Brain microvascular endothelial cell (primary cell): ENCODE data around the gene STN1.

ENCODE experiments used
- DNase-seq: peaks from one replicate; pipeline ENCODE4 v3.0.0-alpha.2; 2020
- H3K27ac ChIP-seq: fragments of 250-450 bp; sonication (Bioruptor Pico); 2 replicates; pipeline ENCODE4 v1.5.1; 2020; ENCODE audit warnings: mild to moderate bottlenecking, moderate library complexity
- H3K27me3 ChIP-seq: fragments of 250-450 bp; sonication (Bioruptor Pico); replicated peaks from 2 replicates; pipeline ENCODE4 v1.5.1; 2020; ENCODE audit warnings: mild to moderate bottlenecking
- H3K36me3 ChIP-seq: fragments of 250-450 bp; sonication (Bioruptor Pico); replicated peaks from 2 replicates; pipeline ENCODE4 v1.5.1; 2020; ENCODE audit warnings: mild to moderate bottlenecking
- H3K4me3 ChIP-seq: 2 replicates; pipeline ENCODE4 v1.5.1; 2011; ENCODE audit warnings: low read depth, mild to moderate bottlenecking, control low read depth, low read length, moderate library complexity
- in situ Hi-C: cut with HindIII; loops from 2 replicates; pipeline ENCODE4 v1.10.0; 2017; ENCODE audit warnings: low sequenced_read_pairs, low pct_ligation_motif_present
- TF ChIP-seq, protein P1 (sequence below): IDR thresholded peaks from 2 replicates; pipeline ENCODE4 v1.5.1; 2011; ENCODE audit warnings: low read depth, mild to moderate bottlenecking, moderate library complexity, low read length, control low read depth, inconsistent platforms; ENCODE audit errors: missing control alignments

STN1 gene

DNA sequence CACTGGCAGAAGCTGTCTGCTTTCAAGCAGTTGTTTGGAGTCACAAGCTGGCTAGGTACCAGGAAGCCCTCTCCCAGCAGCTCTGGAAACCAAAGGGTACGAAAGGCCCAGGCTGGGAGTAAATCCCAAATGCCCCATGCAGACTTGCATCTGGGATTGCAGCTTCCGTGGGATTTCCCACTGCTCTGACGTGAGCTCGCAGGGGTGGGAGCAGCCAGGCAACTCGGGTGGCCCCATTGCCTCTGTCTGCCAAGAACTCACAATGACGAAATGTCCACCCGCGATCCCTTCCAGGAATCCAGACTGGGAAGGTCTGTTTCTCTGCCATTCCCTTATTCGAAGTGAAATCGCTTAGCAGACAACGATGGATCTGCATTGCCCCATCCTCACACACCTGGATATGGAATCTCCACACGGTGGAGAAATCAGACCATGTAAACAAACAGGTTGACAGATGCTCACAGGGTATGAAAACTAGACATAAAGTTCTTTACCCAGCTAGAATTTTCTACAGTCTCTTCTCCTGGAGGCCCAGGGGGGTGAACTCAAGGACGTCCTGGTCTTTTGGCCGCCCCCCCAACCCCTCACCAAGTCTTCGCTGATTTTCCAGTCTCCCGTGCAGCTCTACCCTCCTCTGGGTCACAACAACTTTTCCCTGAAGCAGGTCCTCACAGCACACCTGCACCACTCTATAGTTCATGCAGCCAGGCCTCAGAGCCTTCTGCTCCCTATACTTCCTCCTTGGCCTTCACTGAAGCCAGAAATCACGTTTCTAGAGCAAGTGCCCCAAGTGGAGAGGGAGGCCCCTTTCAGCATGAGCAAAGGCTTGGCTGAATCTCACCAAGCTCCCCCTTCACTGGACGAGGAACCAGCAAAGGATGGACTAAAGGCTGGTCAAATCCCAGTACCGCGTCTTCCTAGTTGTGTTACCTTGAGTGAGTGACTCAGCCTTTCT, 82.6 kb downstream of the STN1 start:
- no peak for DNase-seq
- no peaks in the 10 kb centered on the region for H3K27me3 ChIP-seq
- in situ Hi-C loops = no loop called here
- H3K36me3 ChIP-seq = no peaks in the 10 kb centered on the region
- TF ChIP-seq, protein P1, sequence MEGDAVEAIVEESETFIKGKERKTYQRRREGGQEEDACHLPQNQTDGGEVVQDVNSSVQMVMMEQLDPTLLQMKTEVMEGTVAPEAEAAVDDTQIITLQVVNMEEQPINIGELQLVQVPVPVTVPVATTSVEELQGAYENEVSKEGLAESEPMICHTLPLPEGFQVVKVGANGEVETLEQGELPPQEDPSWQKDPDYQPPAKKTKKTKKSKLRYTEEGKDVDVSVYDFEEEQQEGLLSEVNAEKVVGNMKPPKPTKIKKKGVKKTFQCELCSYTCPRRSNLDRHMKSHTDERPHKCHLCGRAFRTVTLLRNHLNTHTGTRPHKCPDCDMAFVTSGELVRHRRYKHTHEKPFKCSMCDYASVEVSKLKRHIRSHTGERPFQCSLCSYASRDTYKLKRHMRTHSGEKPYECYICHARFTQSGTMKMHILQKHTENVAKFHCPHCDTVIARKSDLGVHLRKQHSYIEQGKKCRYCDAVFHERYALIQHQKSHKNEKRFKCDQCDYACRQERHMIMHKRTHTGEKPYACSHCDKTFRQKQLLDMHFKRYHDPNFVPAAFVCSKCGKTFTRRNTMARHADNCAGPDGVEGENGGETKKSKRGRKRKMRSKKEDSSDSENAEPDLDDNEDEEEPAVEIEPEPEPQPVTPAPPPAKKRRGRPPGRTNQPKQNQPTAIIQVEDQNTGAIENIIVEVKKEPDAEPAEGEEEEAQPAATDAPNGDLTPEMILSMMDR = no peak
- no peak overlapping the region for H3K4me3 ChIP-seq
- no peak overlapping the region for H3K27ac ChIP-seq

DNA sequence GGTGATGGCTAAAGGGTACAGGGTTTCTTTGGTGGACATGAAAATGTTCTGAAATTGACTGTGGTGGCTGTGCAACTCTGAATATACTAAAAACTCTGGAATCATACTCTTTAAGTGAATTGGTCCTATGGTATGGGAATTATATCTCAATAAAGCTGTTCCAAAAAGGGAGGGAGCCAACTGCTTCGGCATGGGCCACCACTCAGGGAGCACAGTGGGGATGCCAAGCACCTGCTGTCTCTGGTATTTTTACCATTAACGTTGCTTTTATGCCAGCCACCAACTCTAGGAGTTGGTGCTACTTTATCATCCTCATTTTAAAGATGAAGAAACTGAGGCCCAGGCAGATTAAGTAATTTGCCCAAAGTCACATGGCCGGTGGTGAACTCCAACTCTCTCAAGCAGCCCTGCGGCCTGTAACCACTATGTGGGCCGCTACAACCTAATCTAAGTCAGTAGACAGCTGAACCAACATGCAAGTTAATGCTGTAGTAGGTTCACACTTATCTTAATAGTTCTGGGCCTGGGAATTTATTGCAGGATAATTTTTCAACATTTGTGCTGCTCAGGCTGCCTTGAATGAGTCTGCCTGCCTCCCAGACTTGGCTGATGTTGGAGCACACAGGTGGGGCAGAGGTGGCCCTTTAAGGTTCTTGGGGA, 83.4 kb downstream of the STN1 start:
- DNase-seq = no peak
- TF ChIP-seq, protein P1 = no peak
- no peak overlapping the region for H3K27ac ChIP-seq
- no peak overlapping the region for H3K4me3 ChIP-seq
- in situ Hi-C loops = no loop called here
- H3K36me3 ChIP-seq = no peaks in the 10 kb centered on the region
- no peaks in the 10 kb centered on the region for H3K27me3 ChIP-seq

DNA sequence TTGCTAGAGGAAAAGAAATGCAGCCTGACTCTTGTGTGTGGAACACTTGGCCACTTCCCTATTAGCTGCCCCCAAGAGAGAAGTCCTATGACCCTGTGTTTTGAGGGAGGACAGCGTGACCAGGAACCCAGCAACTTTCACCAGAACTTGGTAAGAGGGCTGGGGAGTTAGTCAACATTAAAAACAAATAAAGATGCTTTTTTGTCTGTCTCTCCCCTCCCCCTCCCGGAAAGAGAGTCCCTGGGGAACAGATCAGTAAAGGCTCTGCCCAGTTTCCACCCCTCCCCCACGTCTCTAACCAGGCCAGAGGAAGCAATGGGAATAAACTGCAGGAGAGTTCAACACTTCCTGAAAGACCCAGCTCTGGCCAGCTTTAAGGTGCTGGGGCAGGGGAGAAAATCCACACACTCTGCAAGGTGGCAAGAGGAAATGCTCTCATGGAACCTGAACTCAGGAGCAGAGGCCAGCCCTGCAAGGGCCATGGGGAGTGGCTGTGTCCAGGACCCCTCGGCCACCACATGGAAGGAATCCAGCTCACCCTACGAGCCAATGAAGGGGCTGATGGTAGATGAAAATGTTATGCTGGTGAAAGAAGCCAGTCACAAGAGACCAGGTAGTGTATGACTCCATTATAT, 84.1 kb downstream of the STN1 start:
- no peak overlapping the region for H3K4me3 ChIP-seq
- H3K27me3 ChIP-seq = no peaks in the 10 kb centered on the region
- H3K27ac ChIP-seq = no peak overlapping the region
- DNase-seq = no peak
- no peaks in the 10 kb centered on the region for H3K36me3 ChIP-seq
- TF ChIP-seq, protein P1 = no peak
- in situ Hi-C loops = no loop called here

DNA sequence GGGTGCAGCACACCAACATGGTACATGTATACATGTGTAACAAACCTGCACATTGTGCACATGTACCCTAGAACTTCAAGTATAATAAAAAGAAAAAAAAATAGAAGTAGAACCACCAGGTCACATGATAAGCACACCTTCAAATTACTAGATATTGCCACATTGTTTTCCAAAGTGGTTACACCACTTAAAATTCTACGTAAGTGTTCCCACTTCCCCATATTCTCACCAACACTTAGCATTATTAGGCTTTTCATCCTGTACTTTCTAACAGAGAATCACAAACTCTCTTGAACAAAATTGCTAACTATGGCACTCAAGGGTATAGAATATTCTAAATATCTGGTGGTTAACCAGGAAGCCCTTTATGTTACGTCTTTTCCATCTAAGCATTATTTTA, 85.2 kb downstream of the STN1 start:
- in situ Hi-C loops = no loop called here
- H3K36me3 ChIP-seq = no peaks in the 10 kb centered on the region

More for the DNA sequence above, 85.2 kb downstream of the STN1 start:
- TF ChIP-seq, protein P1 = no peak
- Histone ChIP-seq H3K27me3 (no peaks in the 10 kb centered on the region), H3K4me3 (no peak overlapping the region), H3K27ac (no peak overlapping the region)
- no peak for DNase-seq
